Stimulated activated CD4-positive, alpha-beta T cell treated with anti-CD3 and anti-CD28 coated beads, TNF-alpha, amount 100 ng/mL, for 1 hour (primary cell): Measurements from ENCODE around the gene PNRC2.

Experiments used
- DNase-seq, 3 donors: peaks; one replicate each; pipeline ENCODE4 v3.0.0-alpha.2; 2020; ENCODE audit warnings: low read depth in 3 of 3, low spot score in 1 of 3

The PNRC2 gene

GRCh38 chr1:23959461-23960290, at the start of gene PNRC2:
Gene PNRC2 (plus strand): TSS chr1:23959828. CDS start chr1:23961458, 1,630 bp downstream.
- DNase-seq = peak; percentile 80 to 92 (median 89)

- DNase-seq = no peak
Measured at GRCh38 chr1:23910144-23910543, 49.5 kb upstream of the PNRC2 start.

- no peak for DNase-seq
Measured at GRCh38 chr1:23910553-23911246, 48.9 kb upstream of the PNRC2 start.

- DNase-seq = no peak
Measured at GRCh38 chr1:23911921-23912320, 47.7 kb upstream of the PNRC2 start.

GRCh38 chr1:23913212-23913880, 46.3 kb upstream of the PNRC2 start, which contains the start of gene CNR2:
Gene CNR2 (minus strand): TSS chr1:23913362. CDS start chr1:23875617, 37,745 bp downstream.
- no peak for DNase-seq

- no peak for DNase-seq
Measured at GRCh38 chr1:23914921-23915320, 44.7 kb upstream of the PNRC2 start.

- no peak for DNase-seq
Measured at GRCh38 chr1:23915466-23915865, 44.2 kb upstream of the PNRC2 start.

GRCh38 chr1:23916209-23917131, 43.2 kb upstream of the PNRC2 start:
- no peak for DNase-seq

GRCh38 chr1:23922321-23922943, 37.2 kb upstream of the PNRC2 start:
- DNase-seq = no peak

- DNase-seq = no peak
Measured at GRCh38 chr1:23923592-23924499, 35.8 kb upstream of the PNRC2 start.

GRCh38 chr1:23924601-23925000, 35.0 kb upstream of the PNRC2 start:
- DNase-seq = no peak

- no peak for DNase-seq
Measured at GRCh38 chr1:23925279-23925678, 34.3 kb upstream of the PNRC2 start.

GRCh38 chr1:23927097-23927496, 32.5 kb upstream of the PNRC2 start:
- no peak for DNase-seq

- DNase-seq = no peak
Measured at GRCh38 chr1:23928789-23929188, 30.8 kb upstream of the PNRC2 start.

GRCh38 chr1:23930270-23930669, 29.4 kb upstream of the PNRC2 start:
- no peak for DNase-seq

GRCh38 chr1:23930861-23931490, 28.7 kb upstream of the PNRC2 start:
- no peak for DNase-seq

- no peak for DNase-seq
Measured at GRCh38 chr1:23931491-23931880, 28.1 kb upstream of the PNRC2 start.

GRCh38 chr1:23936481-23937176, 23.0 kb upstream of the PNRC2 start:
- no peak for DNase-seq
